Measurements from ENCODE around the gene KIF25.

KIF25 gene

GRCh38 chr6:167979436-167980139, 17.9 kb upstream of the KIF25 start:
- no peak overlapping the region for H3K4me3 ChIP-seq (ENCODE audit: low read length)
- DNase-seq (ENCODE audit: low read depth) = no peak
- TF ChIP-seq CTCF (IDR thresholded peaks at IDR 0.05; ENCODE audit: insufficient read depth, low read depth, low read length, missing control alignments) = no peak

GRCh38 chr6:167980911-167981580, 16.4 kb upstream of the KIF25 start:
- no peak overlapping the region for H3K4me3 ChIP-seq (ENCODE audit: low read length)
- DNase-seq (ENCODE audit: low read depth) = no peak
- no peak for TF ChIP-seq CTCF (IDR thresholded peaks at IDR 0.05; ENCODE audit: insufficient read depth, low read depth, low read length, missing control alignments)

- no peak for TF ChIP-seq CTCF (IDR thresholded peaks at IDR 0.05; ENCODE audit: insufficient read depth, low read depth, low read length, missing control alignments)
- H3K4me3 ChIP-seq (ENCODE audit: low read length) = no peak overlapping the region
- DNase-seq (ENCODE audit: low read depth) = no peak
These were observed 15.5 kb upstream of the KIF25 start for GRCh38 chr6:167981916-167982462.

GRCh38 chr6:167984144-167984719, 13.2 kb upstream of the KIF25 start:
- no peak overlapping the region for H3K4me3 ChIP-seq (ENCODE audit: low read length)
- DNase-seq (ENCODE audit: low read depth) = no peak
- TF ChIP-seq CTCF (IDR thresholded peaks at IDR 0.05; ENCODE audit: insufficient read depth, low read depth, low read length, missing control alignments) = no peak

GRCh38 chr6:167984876-167985604, 12.4 kb upstream of the KIF25 start:
- TF ChIP-seq CTCF (IDR thresholded peaks at IDR 0.05; ENCODE audit: insufficient read depth, low read depth, low read length, missing control alignments) = no peak
- DNase-seq (ENCODE audit: low read depth) = no peak
- no peak overlapping the region for H3K4me3 ChIP-seq (ENCODE audit: low read length)

GRCh38 chr6:167985911-167986595, 11.4 kb upstream of the KIF25 start:
- DNase-seq (ENCODE audit: low read depth) = no peak
- no peak overlapping the region for H3K4me3 ChIP-seq (ENCODE audit: low read length)
- TF ChIP-seq CTCF (IDR thresholded peaks at IDR 0.05; ENCODE audit: insufficient read depth, low read depth, low read length, missing control alignments) = no peak

Data from epithelial cell of esophagus (primary cell).